Activated gamma-delta T cell (primary cell): ENCODE results near the gene CABP5.

Source experiments
- DNase-seq: peaks from one replicate; lab custom pipeline; 2025; lab: John Stamatoyannopoulos, UW

CABP5 gene

GRCh38 chr19:48030073-48030472 is 13.8 kb downstream of the CABP5 start:
- no peak for DNase-seq

DNA sequence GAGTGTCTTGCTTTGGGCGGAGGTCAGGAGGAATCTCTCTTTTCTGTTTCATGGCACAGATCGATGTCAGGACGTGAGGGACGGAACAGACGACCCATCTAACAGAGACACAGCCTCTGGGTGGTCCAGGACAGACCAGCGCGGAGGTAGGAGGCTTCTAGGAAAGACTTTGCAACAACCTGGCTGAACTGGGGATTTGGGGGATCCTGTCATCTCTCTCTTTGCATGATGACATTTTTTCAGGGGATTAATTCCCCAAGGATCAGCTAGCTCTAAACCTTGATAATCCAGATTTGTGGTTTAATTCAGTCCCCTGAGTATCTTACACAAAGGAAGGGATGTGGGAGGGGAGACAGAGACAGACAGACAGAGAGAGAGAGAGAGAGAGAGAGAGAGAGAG is 14.4 kb downstream of the CABP5 start:
- DNase-seq = no peak

DNA sequence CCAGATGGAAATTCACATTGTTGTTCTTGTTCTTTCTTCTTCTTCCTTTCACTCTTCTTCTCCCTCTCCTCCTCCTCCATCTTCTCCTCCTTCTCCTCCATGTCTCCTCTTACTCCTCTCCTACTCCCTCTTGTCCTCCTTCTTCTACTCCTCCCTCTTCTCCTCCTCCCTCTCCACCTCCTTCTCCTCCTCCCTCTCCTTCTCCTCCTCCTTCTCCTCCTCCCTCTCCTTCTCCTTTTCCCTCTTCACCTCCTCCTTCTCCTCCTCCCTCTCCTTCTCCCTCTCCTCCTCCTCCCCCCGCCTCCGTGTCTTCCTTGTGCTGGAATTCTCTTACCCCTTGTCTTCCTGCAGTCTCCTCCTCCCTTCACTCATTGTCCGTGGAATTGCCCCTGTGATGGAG is 18.4 kb downstream of the CABP5 start:
- DNase-seq = no peak

DNA sequence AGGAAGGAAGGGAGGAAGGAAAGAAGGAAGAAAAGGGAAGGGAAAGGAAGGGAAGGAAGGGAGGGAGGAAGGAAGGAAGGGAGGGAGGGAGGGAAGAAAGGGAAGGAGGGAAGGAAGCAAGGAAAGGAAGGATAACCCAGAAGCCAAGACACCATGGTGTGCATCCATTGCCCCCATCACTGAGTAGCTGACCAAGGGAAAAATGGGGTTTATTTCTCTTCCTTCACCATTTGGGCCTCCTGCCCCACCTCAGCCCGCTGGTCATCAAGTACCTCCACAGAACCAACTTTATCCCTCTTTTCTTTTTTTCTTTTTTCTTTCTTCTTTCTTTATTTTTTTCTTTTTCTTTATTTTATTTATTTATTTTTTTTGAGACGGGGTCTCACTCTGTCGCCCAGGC is 20.4 kb downstream of the CABP5 start:
- no peak for DNase-seq

GRCh38 chr19:48023011-48023410 is 20.9 kb downstream of the CABP5 start:
- no peak for DNase-seq

DNA sequence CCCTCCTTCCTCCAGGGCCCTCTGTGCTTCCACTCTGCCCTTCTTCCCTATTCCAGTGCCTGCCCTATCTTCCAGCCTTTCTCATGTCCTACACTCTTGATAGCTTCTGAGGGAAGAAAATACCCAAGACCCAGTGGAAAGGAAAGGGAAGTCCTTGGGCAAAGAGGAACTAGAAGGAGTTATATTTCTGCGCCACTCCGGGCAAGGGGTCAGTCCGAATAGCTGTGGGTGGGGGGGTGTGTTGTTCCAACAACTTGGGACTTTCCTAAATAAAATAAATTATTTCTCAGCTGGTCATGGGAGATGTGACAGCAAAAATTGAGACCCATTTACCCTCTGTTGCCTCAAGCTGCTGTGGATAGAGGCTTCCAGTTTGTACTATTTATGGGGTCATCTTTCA is 23.2 kb downstream of the CABP5 start:
- no peak for DNase-seq

DNA sequence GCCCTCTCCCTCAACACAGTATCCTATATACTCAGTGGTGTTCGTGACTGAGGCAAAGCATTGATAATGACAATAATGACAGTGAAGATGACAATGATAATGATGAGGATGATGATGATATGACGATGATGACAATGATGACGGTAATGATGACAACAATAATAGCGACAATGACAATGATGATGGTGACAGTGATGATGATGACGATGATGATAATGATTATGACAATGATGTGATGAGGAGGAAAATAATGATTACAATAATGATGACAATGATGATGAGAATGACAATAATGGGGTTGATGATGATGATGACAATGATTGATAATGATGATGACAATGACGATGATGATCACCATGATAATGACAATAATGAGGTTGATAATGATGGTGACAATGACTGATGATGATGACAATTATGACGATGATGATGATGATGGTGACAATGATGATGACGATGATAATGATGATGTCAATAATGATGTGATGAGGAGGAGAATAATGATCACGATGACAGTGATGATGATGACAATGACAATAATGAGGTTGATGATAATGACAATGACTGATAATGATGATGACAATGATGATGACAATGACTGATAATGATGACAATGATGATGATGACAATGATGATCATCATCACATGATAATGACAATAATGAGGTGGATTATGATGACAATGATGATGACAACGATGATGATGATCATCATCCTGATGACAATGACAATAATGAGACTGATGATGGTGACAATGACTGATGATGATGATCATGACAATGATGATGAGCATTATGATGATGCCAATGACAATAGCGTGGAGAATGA is 32.7 kb downstream of the CABP5 start:
- no peak for DNase-seq

DNA sequence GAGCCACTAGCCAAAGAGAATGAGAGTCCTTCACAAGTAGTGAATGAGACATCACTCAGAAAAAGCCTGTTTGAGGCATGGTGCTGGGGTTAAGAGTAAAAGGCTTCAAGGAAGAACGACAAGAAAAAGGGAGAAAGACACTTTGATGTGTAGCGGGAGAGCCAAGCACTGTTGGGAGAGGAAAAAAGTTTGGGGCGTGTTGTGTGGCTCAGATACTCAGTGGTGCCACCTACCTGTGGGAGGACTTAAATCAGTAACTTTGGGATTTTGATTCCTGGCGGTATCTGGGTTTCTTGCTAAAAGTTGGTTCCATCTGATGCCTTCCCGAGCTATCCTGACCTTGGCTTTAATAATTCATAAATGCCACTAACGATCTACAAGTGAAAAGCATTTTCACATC is 37.1 kb downstream of the CABP5 start:
- no peak for DNase-seq

DNA sequence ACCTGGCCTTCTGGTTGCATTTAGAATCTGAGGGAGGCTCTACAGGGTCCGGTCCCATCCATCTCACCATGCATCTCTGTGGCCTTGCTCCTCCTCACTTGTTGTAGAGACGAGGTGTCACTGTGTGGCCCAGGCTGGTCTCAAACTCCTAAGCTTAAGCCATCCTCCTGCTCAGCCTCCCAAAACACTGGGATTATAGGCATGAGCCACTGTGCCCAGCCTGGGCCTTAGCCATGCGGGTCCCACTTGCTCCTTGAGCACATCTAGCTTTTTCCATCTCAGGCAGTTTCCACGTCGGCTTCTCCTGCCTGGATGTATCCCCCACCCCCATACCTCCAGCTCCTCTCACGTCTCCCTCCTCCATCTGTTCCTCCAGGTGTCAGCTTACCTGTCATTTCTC is 39.6 kb downstream of the CABP5 start:
- DNase-seq = no peak

- no peak for DNase-seq
Observed at GRCh38 chr19:48000846-48001245, 43.0 kb downstream of the CABP5 start.

DNA sequence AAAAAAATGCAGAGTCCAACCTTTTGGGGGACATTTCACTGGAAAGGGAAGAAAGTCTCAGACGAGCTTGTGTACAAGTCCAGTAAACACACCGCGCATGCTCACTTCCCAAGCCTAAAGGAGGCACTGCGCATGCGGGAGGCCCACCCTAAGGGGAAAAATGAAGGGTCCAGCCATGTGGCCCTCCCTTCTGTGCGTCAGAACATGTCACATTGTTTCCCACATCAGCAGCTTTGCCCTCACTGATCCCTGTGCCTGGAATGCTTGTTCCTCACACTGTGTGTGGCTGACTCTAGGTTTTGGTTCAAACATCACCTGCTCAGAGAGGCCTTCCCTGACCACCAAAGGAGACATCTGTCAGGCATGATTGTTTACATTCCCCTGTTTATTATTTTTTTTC is 45.1 kb downstream of the CABP5 start:
- DNase-seq = no peak

- no peak for DNase-seq
Observed at GRCh38 chr19:47996230-47996727, 47.6 kb downstream of the CABP5 start.

- DNase-seq = no peak
Observed at GRCh38 chr19:47994209-47994802, 49.6 kb downstream of the CABP5 start, which contains the start of gene ELSPBP1. Gene ELSPBP1 (plus strand): TSS chr19:47994632. CDS start chr19:48008668, 14,036 bp downstream.

- no peak for DNase-seq
Observed at GRCh38 chr19:47992070-47992469, 51.8 kb downstream of the CABP5 start, which contains the start of gene BSPH1. Gene BSPH1 (minus strand): TSS chr19:47992170. CDS start chr19:47992081, 89 bp downstream.

GRCh38 chr19:47991191-47991808 is 52.6 kb downstream of the CABP5 start:
- no peak for DNase-seq
